Measurements from ENCODE around the gene DISC1. TPM values are rescaled to one million over a fixed set of nuclear protein-coding genes. Genes with fewer than 3 reads are reported as not detected.

The DISC1 gene
- total RNA-seq, 1 experiment from 2014 or later = 8.3 TPM

DNA sequence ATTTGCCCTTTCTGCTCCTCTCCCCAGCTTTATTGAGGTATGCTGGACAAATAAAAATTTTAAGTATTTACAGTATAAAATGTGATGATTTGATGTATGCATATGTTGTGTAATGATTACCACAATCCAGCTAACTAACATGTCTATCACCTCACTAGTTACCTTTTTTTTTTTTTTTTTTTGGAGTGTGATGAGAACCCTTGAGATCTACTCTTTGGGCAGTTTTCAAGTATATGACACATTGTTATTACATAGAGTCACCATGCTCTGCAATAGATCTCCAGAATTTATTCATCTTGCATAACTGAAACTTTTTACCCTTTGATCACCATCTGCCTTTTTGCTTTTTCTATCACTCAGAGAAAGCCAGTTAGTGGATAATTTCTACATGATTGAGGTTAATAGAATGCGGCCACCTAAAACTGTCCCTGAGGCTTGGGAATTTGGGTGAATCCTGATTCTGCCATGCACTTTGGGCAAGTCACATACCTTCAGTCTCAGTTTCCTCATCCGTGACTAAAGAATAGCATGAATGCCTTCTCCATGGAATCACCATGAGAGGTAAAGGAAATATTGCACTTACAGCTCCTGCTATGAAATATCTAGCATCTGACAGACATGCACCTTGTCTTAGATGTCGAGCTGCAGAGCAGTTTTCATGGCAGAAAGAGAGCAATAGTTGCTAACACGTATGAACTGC is 295.2 kb downstream of the DISC1 start:
- DNase-seq (ENCODE audit: low read depth) = no peak

DNA sequence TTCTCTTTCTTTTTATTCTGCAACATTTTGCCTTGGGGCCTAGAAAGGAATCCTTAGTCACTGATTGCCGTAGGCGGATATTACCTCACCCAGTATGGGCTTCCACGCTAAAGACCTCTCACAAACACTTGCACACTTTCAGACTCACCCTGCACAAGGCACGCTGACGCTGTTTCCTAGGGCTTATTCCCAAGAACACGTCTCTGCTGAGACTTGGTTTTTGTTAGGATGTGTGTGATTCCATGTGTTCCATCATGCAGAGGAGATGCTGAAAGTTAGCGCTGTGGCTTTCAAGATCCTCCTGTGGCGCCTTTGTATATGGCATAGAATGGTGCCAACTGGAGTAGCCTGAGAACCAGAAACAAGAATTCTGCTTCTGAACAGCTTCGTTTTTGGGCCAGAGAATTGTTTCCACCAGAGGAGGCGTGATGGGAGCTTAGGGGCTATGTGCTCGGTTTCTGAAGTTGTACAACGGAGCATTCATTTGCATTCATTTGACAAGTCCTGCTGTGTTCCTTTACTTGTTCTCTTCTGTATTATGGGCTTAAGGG is 297.0 kb downstream of the DISC1 start:
- no peak for DNase-seq (ENCODE audit: low read depth)

DNA sequence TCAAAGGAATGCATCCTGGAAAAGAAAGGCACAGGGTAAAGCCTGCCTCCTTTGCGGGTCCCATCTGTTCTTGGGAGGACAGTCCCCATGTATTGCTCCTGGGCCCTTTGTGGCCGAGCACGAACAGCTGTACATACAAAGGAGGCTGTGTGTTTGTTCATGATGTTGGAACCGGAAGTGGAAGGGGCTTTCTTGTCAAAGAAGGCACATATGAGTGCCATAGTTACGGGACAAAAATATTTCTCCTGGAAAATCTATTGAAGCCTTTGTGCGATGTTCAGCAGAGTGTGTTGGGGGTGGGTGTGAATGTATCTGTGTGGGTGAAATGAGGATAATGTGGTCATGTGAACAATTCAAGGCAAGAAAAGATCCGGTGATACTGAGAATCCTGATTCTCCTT is 297.6 kb downstream of the DISC1 start:
- DNase-seq (ENCODE audit: low read depth) = peak; percentile 84

DNA sequence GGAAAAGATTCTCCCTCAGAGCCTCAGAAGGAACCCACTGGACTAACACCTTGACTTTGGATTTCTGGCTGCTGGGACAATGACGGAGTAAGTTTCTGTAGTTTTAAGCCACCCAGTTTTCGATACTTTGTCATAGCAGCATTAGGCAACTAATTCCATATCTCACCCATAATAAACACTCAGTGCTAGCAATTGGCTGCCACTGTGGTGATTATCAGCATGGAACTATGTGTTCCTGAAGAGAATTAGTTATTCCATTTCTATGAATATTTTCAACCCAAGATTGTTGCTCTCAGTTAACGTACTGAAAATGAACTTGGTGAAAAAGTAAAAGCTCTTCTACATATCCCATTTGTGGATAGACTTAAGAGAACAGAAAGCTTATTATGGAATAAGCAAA is 299.3 kb downstream of the DISC1 start:
- no peak for DNase-seq (ENCODE audit: low read depth)

DNA sequence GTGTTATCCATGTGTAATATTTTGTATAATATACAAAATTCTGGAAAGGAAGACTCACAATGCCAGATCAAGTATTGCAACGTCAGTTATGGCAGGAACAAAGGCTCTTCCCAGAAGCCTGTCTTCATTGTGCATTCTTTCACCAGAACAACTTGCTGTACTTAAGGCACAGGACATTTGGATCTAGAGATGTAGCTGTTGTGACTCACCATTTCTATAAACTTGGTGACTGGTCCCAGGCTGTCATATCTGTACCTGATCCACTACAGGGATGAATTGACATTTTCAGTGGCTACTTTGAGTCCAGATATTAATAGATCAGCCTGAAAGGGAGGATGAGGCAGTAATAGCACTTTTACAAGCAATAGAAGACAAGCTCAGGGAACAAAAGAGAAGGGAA is 299.8 kb downstream of the DISC1 start:
- DNase-seq (ENCODE audit: low read depth) = no peak

DNA sequence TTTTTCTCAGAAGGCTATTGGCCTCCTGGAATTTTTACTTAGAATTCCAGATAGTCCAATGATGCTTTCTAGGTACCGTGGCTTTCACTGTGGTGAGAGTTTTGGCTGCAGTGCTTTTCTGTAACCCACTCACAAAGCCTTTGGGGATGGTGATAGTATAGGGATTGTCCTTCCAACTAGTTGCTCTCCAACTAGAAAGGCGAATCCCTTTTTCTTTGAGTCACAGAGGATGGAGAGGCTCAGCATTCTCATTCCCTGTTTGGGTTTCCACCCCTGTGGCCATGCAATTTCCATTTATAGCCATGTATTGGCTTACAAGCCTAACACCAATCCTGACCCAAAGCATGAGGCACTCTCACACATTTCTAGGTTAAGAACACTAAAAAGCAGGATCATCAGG is 300.3 kb downstream of the DISC1 start:
- DNase-seq (ENCODE audit: low read depth) = no peak

DNA sequence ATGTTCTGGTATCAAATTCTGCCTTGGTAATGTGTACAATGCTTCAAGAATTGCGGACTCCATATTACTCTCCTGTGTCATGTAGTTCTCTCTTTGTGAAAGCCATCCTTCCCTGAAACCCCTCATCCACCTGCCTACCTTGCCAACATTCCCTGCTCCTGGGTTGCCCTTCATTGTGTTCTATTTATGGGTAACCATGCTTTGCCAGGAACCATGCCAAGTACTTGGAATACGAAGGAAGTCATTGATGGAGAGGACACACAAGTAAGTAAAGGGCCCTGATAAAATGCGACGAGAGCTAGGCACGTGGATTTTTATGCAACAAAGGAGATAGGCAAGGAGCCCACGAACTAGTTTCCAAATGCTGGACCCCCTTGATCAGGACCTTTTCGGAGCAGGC is 300.8 kb downstream of the DISC1 start:
- no peak for DNase-seq (ENCODE audit: low read depth)

DNA sequence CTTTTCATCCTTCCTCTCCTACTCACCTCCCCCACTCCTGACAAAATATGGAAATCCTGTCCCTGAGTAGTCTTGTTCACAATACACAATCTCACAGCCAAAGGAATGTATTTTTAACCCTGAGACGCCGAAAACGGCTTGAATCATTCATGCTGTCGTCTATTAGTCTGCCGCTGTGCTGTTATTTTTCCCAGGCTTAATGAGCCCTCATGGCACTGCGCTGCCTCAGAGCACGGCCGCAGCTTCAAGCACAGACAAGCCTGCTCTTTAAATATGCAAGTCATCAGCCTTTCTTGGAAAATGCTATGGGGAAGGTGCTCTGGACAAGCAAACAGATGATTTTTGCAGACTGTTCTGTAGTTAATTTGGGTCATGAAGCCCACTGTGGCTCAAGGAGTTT is 302.7 kb downstream of the DISC1 start:
- DNase-seq (ENCODE audit: low read depth) = peak; percentile 79

DNA sequence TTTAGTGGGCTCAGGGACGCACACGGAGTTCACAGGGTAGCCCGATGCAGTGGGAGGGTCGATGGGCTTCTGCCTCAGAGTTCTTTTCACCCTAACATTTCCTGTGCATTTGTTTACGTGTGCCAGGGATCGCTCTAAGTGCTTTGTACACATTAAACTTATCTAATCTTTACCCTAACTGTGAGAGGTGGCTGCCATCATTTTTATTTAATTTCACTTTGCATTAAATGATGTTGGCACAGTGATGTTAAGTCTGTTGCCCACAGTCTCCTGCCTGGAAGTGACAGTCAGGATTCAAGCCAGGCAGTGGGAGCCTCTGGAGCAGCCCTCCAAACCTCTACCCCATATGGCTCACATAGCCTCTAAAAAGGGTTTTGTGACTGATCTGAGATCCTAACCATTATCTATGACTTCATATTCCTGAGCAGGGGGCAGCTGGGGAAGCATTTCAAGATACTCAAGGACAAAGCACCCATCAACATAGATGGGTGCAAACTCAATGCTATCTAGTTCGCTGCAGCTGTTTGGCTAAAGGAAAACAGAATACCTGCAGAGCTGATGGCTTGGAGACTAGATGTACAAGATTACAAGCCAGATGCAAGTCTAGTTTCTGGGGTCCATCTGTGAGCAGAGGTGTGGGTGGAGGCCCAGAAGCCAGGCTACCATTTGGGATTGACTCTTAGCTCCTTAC is 303.8 kb downstream of the DISC1 start:
- DNase-seq (ENCODE audit: low read depth) = no peak

DNA sequence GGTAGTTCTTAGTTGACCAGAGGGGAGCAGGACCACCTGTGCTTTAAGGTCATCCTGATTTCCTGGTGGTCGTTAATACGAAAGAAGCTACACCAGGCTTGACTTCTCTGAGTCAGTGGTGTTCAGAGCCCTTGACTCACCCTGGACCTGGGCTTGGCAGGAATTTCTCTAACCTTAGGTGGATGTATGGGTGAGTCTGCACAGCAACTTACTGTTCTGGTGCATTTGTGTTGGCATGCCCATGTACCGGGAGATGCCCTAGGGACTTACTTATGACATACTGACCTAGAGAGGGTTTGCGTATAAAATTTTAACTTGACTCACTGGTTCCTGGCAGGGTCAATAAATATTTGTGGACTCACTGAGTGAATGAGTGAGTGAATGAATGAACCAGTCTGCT is 304.6 kb downstream of the DISC1 start:
- peak; percentile 56 for DNase-seq (ENCODE audit: low read depth)

DNA sequence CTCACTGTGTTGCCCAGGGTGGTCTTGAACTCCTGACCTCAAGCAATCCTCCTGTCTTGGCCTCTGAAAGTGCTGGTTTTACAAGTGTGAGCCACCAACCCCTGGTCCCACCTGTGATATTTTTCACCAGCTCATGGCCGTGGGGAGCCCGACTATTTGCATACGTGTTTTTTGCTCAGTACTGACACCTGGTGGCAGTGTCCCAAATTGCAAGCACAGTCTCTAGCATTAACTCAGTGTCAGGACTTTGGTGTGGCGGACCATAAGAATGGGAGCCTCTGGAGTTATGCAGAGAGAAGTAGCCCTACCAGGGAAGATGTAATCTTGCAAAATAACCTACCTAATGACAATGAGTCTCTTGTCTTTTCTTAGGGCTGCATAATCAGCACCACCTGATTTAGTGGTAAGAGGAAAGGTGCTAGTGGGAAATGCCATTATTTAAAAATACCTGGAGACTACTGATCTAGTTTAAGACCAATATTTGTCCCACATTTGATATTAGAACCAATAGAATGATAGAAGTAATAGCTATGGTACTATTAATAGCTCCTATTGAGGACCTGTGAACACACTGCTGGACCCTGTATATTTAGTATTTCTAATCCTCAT is 305.4 kb downstream of the DISC1 start:
- DNase-seq (ENCODE audit: low read depth) = no peak

DNA sequence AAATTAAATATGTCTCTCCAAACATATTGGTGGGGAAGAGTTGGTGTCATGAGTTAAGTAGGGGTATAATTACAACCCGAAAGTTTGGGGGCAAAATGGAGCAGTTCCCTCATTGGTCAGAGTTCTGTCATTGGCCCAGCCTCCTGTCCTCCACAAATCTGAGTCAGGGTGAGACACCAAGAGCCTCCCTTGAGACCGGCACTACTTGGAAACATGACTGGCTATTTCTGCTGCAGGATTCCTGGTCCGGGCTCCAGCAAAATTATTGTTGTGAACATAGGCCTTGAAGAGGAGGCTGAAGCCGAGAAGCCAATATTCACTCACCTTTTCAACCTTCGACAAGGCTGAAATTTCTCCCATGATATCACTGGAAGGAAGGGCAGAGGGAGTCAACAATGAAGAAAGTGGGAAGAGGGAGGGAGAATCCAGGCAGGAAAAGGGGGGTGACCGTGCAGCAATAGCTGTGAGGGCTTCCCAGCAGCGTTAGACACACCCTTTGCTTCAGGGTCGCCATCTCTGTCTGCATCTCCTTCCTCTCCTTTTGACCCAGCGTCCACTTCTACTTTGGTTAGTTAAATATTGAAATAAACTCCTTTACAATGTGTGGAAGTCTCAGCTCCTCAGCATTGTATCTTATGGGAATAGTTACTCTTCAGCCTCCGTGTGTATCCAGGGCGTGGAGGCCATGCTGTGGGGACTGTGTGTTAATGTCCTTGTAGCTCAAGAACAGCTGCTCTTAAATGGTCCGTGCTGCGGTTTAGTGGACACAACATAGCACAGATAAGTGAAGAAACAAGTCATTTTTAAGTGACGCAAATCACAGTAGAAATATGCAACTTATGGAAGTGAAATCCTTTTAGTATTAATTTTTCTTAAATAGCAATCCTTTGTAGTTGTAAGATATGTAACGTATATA is 307.4 kb downstream of the DISC1 start:
- peak; percentile 95 for DNase-seq (ENCODE audit: low read depth)

DNA sequence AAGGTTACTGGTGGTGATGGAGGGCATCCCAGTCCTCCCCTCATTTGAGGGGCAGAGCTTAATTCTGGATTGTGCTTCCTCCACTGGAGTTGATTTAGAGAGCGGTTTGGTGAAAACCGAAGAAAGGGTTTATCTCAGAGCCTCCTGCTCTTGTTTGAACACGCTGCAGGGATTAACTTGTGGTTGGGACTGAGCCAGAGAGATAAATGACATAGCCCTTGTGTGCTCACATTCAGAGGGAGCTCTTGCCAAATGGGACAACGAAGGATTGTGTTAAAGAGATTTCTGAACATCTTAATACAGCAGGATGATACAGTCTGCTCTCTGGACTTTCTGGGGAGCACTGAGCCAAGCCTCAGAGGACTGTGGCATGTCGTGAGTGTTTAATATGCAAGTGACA is 308.2 kb downstream of the DISC1 start:
- DNase-seq (ENCODE audit: low read depth) = peak; percentile 98

DNA sequence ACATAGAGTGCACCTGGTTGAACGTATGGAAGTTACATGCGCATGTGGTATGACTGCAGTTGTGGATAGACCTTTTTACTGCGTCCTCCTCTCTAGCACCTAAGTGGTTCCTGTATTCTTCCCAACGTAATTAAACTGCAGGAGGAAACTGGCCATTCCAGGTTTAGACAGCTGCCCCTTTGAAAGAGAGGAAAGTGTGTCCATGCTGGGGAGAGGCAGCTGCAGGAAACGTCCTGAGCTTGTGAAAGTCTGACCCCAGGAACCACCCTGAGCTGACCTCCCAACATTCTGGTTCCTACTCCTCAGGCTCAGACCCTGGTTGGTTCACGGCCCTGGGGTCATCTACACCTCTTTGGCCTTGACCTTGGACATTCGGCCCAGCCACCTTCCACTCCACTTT is 309.3 kb downstream of the DISC1 start:
- DNase-seq (ENCODE audit: low read depth) = no peak

DNA sequence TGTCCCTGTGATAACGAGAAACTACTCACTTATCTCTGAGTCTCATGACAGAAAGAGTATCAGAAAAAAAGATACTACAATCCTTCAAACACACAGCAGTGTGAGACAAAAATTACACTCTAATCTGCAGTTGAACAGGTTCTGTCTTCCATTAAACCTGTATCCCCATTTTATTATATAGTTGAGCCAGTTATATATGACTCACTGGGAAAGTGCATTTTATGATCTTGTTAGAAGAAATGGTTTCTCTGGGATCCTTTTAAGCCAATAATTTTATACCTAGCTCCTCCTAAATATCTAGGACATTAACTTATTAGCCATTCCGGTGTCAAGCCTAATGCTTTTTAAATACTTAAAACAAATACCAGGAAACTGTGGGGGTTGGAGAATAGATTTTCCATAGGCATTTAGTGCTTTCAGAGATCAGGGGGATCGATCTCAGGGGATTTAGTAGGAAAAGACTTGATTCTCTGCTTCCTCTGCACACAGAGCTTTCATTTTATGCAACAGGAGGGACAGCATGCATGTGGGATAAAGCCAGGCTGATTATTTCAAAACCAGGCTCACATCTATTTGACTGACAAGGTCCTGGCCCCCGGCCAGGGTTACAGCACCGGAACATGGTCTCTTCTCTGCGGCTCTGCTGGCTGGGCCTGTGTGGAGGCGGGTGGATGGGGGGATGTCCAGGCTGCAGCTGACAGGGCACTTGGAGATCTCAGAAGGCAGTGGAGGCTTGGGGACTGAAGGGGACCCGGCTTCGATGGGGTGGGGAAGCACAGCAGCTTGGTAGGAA is 310.6 kb downstream of the DISC1 start:
- DNase-seq (ENCODE audit: low read depth) = no peak

DNA sequence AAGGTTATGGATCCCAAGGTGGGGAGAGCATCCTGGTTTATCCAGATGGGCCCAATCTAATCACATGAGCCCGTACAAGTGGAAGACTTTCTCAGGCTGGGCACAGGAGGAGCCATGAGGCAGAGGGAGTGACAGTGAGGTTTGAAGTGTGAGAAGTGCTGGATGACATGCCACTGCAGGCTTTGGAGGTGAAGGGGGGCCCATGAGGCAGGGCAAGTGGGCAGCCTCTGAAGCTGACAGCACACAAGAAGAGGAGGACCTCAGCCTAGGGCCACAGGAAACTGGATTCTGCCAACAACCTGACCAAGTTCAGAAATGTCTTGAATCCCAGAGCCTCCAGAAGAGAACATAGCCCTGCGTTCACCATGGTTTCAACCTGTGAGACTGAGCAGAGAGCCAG is 311.6 kb downstream of the DISC1 start:
- DNase-seq (ENCODE audit: low read depth) = no peak

DNA sequence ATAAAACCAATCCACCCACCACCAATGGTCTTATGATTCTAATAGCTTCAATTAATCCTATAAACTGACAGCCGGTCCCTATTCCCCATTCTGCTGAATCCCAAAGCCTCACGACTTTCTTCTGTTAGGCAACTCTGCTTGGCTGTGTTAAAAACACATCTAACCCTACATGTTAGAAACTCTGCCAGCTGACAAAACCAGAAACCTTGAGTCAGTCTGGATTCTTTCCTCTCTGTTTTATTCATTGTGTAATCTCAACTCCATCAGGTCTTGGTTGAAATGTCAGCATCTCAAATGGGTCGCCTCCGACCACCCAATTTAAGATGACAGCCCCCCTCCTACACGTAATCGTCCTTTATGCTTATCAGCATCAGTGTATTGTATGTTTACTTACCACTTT is 312.1 kb downstream of the DISC1 start:
- DNase-seq (ENCODE audit: low read depth) = no peak

DNA sequence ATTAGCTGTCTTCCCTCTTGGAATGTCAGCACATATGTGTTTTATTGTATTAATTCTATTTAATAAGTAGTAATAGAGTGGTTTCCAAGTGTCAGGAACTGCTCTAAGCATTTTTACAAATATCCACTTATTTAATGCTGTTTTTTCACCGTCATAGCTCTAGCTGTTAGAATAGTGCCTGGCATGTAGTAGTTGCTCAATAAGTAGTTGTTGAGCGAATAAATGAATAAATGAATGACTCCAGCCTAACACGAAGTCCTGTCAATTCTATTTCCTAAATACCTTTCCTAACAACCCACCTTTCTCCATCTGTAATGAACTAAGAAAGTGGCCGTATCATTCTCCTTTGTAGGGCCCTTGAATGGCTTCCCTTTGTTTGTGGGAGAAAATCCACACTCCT is 312.5 kb downstream of the DISC1 start:
- no peak for DNase-seq (ENCODE audit: low read depth)

DNA sequence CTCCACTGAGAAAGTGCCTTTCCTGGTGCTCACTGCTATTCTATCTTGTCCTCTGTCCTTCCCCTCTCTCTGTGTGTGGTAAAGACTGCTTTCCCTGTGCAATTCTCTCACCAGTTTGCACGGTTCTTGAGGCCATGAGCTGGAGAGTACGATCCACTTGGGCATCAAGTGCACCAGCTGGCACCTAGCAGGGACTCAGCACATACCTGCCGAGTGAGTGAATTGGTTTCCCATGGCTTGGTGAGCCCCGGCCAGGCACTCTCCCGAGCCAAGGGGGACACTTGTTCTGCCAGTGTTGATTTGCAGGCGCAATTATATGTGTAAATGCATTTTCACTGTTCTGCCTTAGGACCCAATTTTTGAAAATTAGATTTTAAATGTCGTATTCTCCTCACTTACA is 313.5 kb downstream of the DISC1 start:
- DNase-seq (ENCODE audit: low read depth) = no peak

DNA sequence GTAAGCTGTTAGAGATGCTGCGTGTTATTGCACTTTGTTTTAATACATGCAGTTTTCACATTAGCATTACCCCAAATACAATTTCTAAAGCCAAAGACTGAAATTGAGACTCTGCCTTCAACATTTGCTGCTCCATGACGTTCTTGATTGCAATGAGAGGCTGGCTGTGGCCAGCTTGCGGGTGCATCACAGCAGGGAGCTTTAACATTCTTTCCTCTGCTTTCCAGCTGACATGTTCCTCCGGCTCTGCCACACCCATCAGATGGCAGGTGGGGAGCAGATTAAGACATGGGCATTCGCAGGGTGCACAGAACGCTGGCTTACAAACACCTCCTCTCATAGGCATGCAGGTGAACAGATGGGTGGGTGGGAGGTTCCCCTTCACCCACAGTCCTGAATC is 314.1 kb downstream of the DISC1 start:
- DNase-seq (ENCODE audit: low read depth) = peak; percentile 87

DNA sequence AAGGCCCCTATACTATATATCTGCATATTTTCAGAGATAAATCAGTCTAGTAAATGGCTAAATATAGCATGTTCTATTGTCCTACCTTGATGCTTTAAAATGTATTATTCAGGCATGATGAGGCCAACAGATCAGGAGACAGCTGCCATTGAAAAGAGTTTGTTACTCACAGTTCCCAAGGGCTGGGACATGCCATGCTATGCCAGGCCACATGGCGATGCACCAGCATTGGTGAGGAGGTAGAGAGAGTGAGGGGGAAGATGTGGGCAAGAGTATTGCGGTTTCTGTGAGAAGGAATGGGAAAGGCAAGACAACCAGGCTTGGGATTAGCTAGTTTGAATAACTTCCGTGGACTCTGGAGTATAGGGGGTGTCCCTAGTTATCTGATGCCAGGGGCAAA is 316.5 kb downstream of the DISC1 start:
- no peak for DNase-seq (ENCODE audit: low read depth)

All from LHCN-M2 (cell line).